Hypothalamus (tissue), 51 donors: ENCODE measurements around the gene NRARP.

Experiments
- DNase-seq, 51 donors: peaks; one replicate each; lab custom pipeline; 2025; lab: John Stamatoyannopoulos, UW

NRARP gene

DNA sequence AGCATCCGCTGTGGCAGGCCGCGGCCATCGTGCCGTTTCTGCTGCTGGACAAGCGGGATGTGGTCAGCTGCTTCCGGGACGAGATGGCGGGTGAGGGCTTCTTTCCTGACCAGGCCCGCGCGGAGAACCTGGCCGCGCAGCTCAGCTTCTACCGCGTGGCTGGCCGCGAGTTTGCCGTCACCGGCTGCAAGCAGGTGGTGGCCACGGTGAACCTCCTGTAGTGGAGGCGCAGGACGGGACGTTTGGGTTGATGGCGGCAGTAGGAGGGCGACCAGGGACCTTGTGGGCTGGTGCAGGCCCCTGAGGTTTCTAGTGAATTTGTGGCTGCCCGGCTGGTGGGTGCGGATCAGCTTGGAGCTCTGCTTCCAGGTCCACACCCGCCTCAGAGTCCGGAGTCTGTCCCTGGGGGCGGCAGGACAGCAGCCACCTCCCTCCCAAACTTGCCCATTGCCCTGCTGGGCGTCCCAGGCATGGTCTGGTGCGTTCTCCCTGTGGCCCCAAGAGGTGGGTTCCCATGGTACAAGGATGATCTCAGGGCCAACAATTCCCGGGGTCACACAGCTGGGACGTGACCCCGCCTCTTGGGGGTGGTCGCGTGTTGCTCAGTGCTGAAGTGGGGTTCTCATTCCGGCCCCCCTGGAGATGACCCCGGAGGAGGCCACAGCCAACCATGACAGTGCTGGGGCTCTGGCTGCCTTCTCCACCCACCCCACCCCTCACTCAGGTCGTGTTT lies 22.2 kb downstream of the NRARP start:
- DNase-seq, result no peak

- DNase-seq, result no peak
Measured at GRCh38 chr9:137278721-137279711, 23.1 kb downstream of the NRARP start.

- no peak for DNase-seq
Measured at GRCh38 chr9:137278061-137278701, 23.9 kb downstream of the NRARP start.

- DNase-seq, result peak in 8 of 51 donors; percentile 16 to 47 (median 36)
Measured at GRCh38 chr9:137277329-137278041, 24.6 kb downstream of the NRARP start, which contains the start of gene TOR4A. Gene TOR4A, plus strand, starts transcription at chr9:137277726. Its CDS starts 964 bp downstream, at chr9:137278690.

DNA sequence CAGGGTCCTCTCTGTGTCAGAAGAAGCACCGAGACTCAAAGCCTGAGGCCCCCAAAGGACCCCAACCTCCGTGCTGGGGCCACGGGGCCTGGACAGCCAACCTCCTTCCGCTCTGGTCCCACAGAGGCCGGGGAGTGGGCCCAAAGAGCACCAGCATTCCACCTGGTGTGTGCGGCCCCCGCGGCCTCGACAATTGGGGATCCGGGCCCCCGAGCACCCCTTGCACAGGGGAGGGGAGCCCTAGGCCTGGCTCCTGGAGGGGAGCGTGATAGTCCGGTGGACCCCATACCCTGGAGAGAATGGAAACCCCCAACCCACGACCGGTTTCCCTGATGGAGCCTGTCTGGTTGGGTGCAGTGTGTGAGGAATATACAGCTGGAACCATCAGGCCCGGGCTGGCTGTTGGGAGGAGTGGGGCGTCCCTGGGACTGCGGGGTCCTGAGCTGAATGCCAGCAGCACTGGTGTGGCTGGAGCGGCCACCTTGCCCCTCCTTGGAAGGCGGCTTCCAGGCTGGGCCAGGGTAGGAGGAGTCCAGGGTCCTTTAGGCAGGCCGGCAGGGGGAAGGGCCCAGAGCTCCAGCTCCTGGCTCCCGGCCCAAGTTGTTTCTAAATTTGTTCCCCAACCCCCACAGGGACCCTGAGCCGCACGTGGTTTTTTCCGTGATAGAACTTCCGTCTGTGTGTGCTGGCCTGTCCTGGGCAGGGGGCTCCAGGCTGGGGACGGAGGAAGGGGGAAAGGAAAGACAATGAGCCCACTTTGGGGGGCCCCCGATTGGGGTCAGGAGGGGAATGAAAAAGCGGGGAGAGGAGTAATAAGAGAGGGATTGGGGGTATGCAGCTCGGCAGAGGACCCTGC lies 25.4 kb downstream of the NRARP start:
- DNase-seq, result peak in 3 of 51 donors; percentile 12 to 25 (median 12)

- no peak for DNase-seq
Measured at GRCh38 chr9:137275588-137276472, 26.2 kb downstream of the NRARP start.

DNA sequence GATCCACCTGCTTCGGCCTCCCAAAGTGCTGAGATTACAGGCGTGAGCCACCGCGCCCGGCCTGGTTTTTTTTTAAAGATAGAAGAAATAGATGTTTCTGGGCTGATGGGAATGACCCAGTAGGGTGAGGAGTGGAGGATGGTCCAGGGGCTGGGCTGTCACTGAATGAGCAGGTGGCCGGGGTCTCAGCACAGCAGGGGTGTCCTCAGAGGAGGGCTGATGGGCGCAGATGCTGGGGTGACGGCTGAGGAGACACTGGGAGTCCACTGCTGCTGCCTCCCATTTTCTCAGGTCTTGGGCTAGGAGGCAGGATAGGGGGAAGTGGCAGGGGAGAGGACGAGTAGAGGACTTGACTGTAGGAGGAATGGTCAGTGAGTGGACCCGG lies 26.9 kb downstream of the NRARP start:
- DNase-seq, result no peak

DNA sequence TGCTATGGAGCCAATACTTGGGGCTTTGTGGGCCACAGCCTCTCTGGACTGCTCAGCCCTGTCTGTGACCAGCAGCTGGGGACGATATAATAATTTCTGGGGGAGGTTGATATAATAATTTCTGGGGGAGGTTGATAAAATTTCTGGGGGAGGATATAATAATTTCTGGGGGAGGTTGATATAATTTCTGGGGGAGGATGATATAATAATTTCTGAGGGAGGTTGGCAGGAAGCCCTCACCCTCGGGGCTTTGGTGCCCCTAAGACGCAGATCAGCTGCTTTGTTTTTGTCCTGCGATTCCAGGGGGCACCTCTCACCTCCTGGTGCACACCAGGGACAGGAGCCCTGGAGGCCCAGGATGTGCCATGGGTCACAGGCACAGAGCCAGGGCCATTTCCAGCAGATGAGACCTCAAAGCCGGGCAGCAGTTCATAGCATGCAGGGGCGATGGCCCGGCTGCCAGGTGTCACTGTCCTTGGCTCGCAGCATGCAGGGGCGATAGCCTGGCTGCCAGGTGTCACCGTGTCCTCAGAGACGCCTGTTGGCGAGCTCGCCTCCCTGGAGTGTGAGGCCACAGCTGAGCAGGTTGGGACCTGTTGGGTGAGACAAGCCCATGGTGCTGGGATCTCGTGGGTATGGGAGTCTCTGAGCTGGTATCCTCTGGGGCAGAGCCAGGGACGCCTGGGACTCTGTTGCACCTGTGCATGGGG lies 28.3 kb downstream of the NRARP start:
- DNase-seq, result no peak

DNA sequence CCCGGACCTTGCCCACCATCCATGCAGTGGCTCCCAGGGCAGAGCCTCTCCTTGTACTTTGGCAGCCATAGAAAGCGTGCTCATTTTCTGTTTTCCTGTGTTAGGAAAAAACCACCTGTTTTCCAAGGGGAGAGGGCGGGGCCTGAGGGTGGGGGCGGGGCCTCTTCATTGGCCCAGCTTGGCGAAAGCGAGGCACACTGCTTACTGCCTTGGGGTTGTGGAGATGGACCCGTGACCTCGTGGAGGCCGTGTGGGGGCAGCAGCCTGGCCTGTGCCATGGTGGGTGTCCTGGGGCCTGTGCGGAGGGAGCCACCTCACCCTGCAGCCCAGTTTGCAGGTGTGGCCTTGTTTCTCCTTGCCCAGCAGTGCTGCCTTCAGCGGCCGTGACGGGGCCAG lies 29.0 kb downstream of the NRARP start:
- no peak for DNase-seq

GRCh38 chr9:137272241-137273094 lies 29.6 kb downstream of the NRARP start:
- no peak for DNase-seq

- no peak for DNase-seq
Measured at GRCh38 chr9:137271696-137272076, 30.4 kb downstream of the NRARP start.

GRCh38 chr9:137270929-137271695 lies 31.0 kb downstream of the NRARP start:
- DNase-seq, result no peak

GRCh38 chr9:137269231-137269772 lies 32.8 kb downstream of the NRARP start:
- no peak for DNase-seq

- DNase-seq, result no peak
Measured at GRCh38 chr9:137268538-137269201, 33.4 kb downstream of the NRARP start.

DNA sequence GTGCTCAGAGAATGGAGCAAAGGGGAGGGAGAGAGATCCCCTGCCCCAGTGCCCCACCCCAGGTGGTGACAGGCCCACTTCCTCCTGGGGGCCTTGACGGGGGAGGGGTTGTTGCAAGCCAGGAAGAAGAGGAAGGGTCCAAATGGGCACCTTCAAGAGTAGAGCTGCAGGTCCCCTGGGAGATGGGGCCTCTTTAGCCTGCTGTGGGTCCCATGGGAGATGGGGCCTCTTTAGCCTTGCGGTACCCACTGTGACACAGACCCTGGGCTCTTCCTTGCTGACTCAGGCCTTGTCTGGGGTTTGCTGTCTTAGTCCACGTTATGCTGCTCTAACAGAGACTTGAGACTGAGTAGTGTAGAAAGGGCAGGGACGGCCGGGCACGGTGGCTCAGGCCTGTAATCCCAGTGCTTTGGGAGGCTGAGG lies 34.1 kb downstream of the NRARP start:
- DNase-seq, result no peak
